Endodermal cell (in vitro differentiated cells): ENCODE measurements around the gene RTP3. TPM values are rescaled to one million over a fixed set of nuclear protein-coding genes. Genes with fewer than 3 reads are reported as not detected.

Experiments used
- DNase-seq: peaks from one replicate; pipeline ENCODE4 v3.0.0-alpha.2; 2017
- H3K27ac ChIP-seq: 2 replicates; pipeline ENCODE4 v1.5.1; 2013; ENCODE audit warnings: mild to moderate bottlenecking, low read depth, low read length, moderate library complexity
- H3K27me3 ChIP-seq: 2 replicates; pipeline ENCODE4 v1.6.1; 2013; ENCODE audit warnings: mild to moderate bottlenecking, low read length, moderate library complexity; ENCODE audit not compliant: insufficient read depth, control insufficient read depth, poor library complexity, severe bottlenecking
- H3K36me3 ChIP-seq: 2 replicates; pipeline ENCODE4 v1.7.0; 2013; ENCODE audit warnings: mild to moderate bottlenecking, low read length, moderate library complexity; ENCODE audit not compliant: control insufficient read depth, insufficient read depth
- H3K4me1 ChIP-seq: one replicate; pipeline ENCODE4 v1.7.0; 2013; ENCODE audit warnings: low read length; ENCODE audit not compliant: control insufficient read depth, insufficient read depth
- H3K4me3 ChIP-seq: 2 replicates; pipeline ENCODE4 v1.5.1; 2013; ENCODE audit warnings: mild to moderate bottlenecking, low read length, moderate library complexity
- H3K9ac ChIP-seq: 2 replicates; pipeline ENCODE4 v1.6.1; 2013; ENCODE audit warnings: mild to moderate bottlenecking, low read length, moderate library complexity; ENCODE audit not compliant: poor library complexity, severe bottlenecking; ENCODE audit errors: extremely low read depth
- H3K9me3 ChIP-seq: 2 replicates; pipeline ENCODE4 v1.6.1; 2013; ENCODE audit warnings: mild to moderate bottlenecking, low read length, moderate library complexity; ENCODE audit not compliant: control insufficient read depth
- H3K27ac Mint-ChIP-seq: 2 replicates; pipeline ENCODE4 v1.8.0; 2020; ENCODE audit warnings: mixed read lengths
- H3K27me3 Mint-ChIP-seq: 2 replicates; pipeline ENCODE4 v1.8.0; 2021; ENCODE audit warnings: mild to moderate bottlenecking, mixed read lengths; ENCODE audit not compliant: insufficient read depth
- H3K36me3 Mint-ChIP-seq: 2 replicates; pipeline ENCODE4 v1.8.0; 2020; ENCODE audit warnings: low read depth, mixed read lengths
- H3K4me1 Mint-ChIP-seq: 2 replicates; pipeline ENCODE4 v1.8.0; 2020; ENCODE audit warnings: mixed read lengths
- H3K4me3 Mint-ChIP-seq: 2 replicates; pipeline ENCODE4 v1.8.0; 2020; ENCODE audit warnings: mild to moderate bottlenecking, moderate library complexity, mixed read lengths
- H3K9me3 Mint-ChIP-seq: 2 replicates; pipeline ENCODE4 v1.8.0; 2020; ENCODE audit warnings: mild to moderate bottlenecking, mixed read lengths
- CTCF ChIP-seq: fragments of 200-600 bp; sonication (generic); conservative IDR thresholded peaks from 2 replicates; pipeline ENCODE4 v1.5.0; 2021; ENCODE audit warnings: antibody characterized with exemption, mild to moderate bottlenecking
- WGBS, 2 experiments: methylation state at CpG; one replicate each; pipeline versions ENCODE4 v1.1.5 to v1.1.7; 2013; ENCODE audit warnings: missing lambda C conversion rate in 2 of 2, mixed read lengths in 1 of 2; ENCODE audit not compliant: insufficient coverage in 1 of 2, insufficient read length in 1 of 2; 5-methylcytosine and 5-hydroxymethylcytosine counted together
- total RNA-seq, 2 donors: library from RNA; stranded (reverse); fragmentation: NEBNext Ultra II Directional in 1 of 2; extraction: Animal tissue kit (Norgen Biotek cat#: 25700) in 1 of 2; gene quantifications; 2 replicates in 1 of 2; 3 replicates in 1 of 2; pipeline ENCODE4 v1.2.1, GENCODE V29; 2021

Gene RTP3
- total RNA-seq, 2 donors from 2014 or later, result not detected

- no peaks in the 10 kb centered on the region for H3K36me3 ChIP-seq
- DNase-seq, result no peak
- no peaks in the 10 kb centered on the region for H3K27me3 ChIP-seq
- TF ChIP-seq CTCF, result no peak
- 97 to 98% methylated on average over 2 to 4 of the region's 4 CpGs for WGBS, 2 experiments
- H3K4me3 ChIP-seq, result no peak overlapping the region
- H3K4me3 Mint-ChIP-seq, result no peak overlapping the region
- no peaks in the 10 kb centered on the region for H3K9me3 Mint-ChIP-seq
- no peak overlapping the region for H3K9ac ChIP-seq
- H3K36me3 Mint-ChIP-seq, result peaks cover 5% of the 10 kb centered on the region
- H3K4me1 Mint-ChIP-seq, result peaks cover 6% of the 10 kb centered on the region
- no peak overlapping the region for H3K27ac ChIP-seq
- H3K9me3 ChIP-seq, result no peaks in the 10 kb centered on the region
- no peak overlapping the region for H3K27ac Mint-ChIP-seq
- no peaks in the 10 kb centered on the region for H3K4me1 ChIP-seq
- H3K27me3 Mint-ChIP-seq, result peaks cover 4% of the 10 kb centered on the region
These were observed 11.2 kb downstream of the RTP3 start for GRCh38 chr3:46508850-46509591.

- H3K9me3 Mint-ChIP-seq, result no peaks in the 10 kb centered on the region
- TF ChIP-seq CTCF, result no peak
- peaks cover 5% of the 10 kb centered on the region for H3K36me3 Mint-ChIP-seq
- Histone ChIP-seq H3K27me3 (no peaks in the 10 kb centered on the region), H3K4me1 (no peaks in the 10 kb centered on the region), H3K36me3 (no peaks in the 10 kb centered on the region), H3K4me3 (no peak overlapping the region), H3K9ac (no peak overlapping the region), H3K9me3 (no peaks in the 10 kb centered on the region), H3K27ac (no peak overlapping the region)
- DNase-seq, result no peak
- peaks cover 4% of the 10 kb centered on the region for H3K27me3 Mint-ChIP-seq
- H3K4me1 Mint-ChIP-seq, result peaks cover 6% of the 10 kb centered on the region
- 83 to 91% methylated on average over 3 to 4 of the region's 4 CpGs for WGBS, 2 experiments
- no peak overlapping the region for H3K4me3 Mint-ChIP-seq
- no peak overlapping the region for H3K27ac Mint-ChIP-seq
These were observed 11.9 kb downstream of the RTP3 start for GRCh38 chr3:46509661-46510187.

- Histone ChIP-seq H3K4me1 (no peaks in the 10 kb centered on the region), H3K27me3 (no peaks in the 10 kb centered on the region), H3K9ac (no peak overlapping the region), H3K27ac (no peak overlapping the region), H3K36me3 (no peaks in the 10 kb centered on the region), H3K9me3 (no peaks in the 10 kb centered on the region), H3K4me3 (no peak overlapping the region)
- no peak overlapping the region for H3K4me3 Mint-ChIP-seq
- no peaks in the 10 kb centered on the region for H3K27me3 Mint-ChIP-seq
- DNase-seq, result no peak
- H3K9me3 Mint-ChIP-seq, result no peaks in the 10 kb centered on the region
- no peaks in the 10 kb centered on the region for H3K4me1 Mint-ChIP-seq
- 91 to 94% methylated on average over 2 of the region's 2 CpGs for WGBS, 2 experiments
- no peak for TF ChIP-seq CTCF
- H3K27ac Mint-ChIP-seq, result no peak overlapping the region
- H3K36me3 Mint-ChIP-seq, result peaks cover 14% of the 10 kb centered on the region
These were observed 14.5 kb downstream of the RTP3 start for GRCh38 chr3:46512191-46512749.
